OCI-LY1 (cell line): ENCODE data around the gene PDE11A.

Experiments
- H2AFZ ChIP-seq: fragments of 200-600 bp; sonication (generic), shearing (Covaris generic); 2 replicates; pipeline ENCODE4 v1.6.0; 2014; ENCODE audit warnings: antibody characterized with exemption, mild to moderate bottlenecking, low read length
- H3F3A ChIP-seq: fragments of 200-600 bp; sonication (generic), shearing (Covaris generic); 2 replicates; pipeline ENCODE4 v1.6.0; 2014; ENCODE audit warnings: mild to moderate bottlenecking, antibody characterized with exemption, low read length, moderate library complexity; ENCODE audit not compliant: insufficient read depth
- H3K27ac ChIP-seq: fragments of 200-600 bp; sonication (generic); 2 replicates; pipeline ENCODE4 v1.5.1; 2014; ENCODE audit warnings: low read length, mixed run types, mild to moderate bottlenecking, low read depth; ENCODE audit not compliant: poor library complexity, severe bottlenecking
- H3K27me3 ChIP-seq: fragments of 200-600 bp; sonication (generic); 2 replicates; pipeline ENCODE4 v1.6.0; 2014; ENCODE audit warnings: antibody characterized with exemption, mild to moderate bottlenecking, low read length, moderate library complexity; ENCODE audit not compliant: insufficient read depth
- H3K36me3 ChIP-seq: fragments of 200-600 bp; sonication (generic); 2 replicates; pipeline ENCODE4 v1.6.1; 2014; ENCODE audit warnings: mild to moderate bottlenecking, antibody characterized with exemption, low read length, moderate library complexity, mixed read lengths; ENCODE audit not compliant: insufficient read depth
- H3K4me1 ChIP-seq: fragments of 200-600 bp; sonication (generic); 2 replicates; pipeline ENCODE4 v1.5.1; 2014; ENCODE audit warnings: mild to moderate bottlenecking, low read length, moderate library complexity; ENCODE audit not compliant: insufficient read depth, severe bottlenecking
- H3K4me2 ChIP-seq: fragments of 200-600 bp; sonication (generic), shearing (Covaris generic); 2 replicates; pipeline ENCODE4 v1.6.1; 2014; ENCODE audit warnings: low read length
- H3K4me3 ChIP-seq: fragments of 200-600 bp; sonication (generic); 2 replicates; pipeline ENCODE4 v1.5.1; 2014; ENCODE audit warnings: low read length, low read depth, mild to moderate bottlenecking, mixed read lengths; ENCODE audit not compliant: poor library complexity, severe bottlenecking
- H3K79me2 ChIP-seq: fragments of 200-600 bp; shearing (Covaris generic); 2 replicates; pipeline ENCODE4 v1.6.1; 2016; ENCODE audit warnings: mixed run types, low read length, mixed read lengths; ENCODE audit not compliant: insufficient read depth
- H3K9ac ChIP-seq: fragments of 200-600 bp; sonication (generic), shearing (Covaris generic); 2 replicates; pipeline ENCODE4 v1.6.1; 2014; ENCODE audit warnings: mild to moderate bottlenecking, low read length, mixed read lengths
- H3K9me2 ChIP-seq: fragments of 200-600 bp; sonication (generic), shearing (Covaris generic); 2 replicates; pipeline ENCODE4 v1.6.1; 2014; ENCODE audit warnings: low read depth, mild to moderate bottlenecking, low read length, mixed read lengths
- H3K9me3 ChIP-seq: fragments of 200-600 bp; shearing (Covaris generic); 2 replicates; pipeline ENCODE4 v1.6.1; 2014; ENCODE audit warnings: low read length, mixed read lengths
- H4K20me1 ChIP-seq: fragments of 200-600 bp; sonication (generic), shearing (Covaris generic); 2 replicates; pipeline ENCODE4 v1.6.0; 2016; ENCODE audit warnings: mild to moderate bottlenecking, low read length; ENCODE audit not compliant: insufficient read depth
- CTCF ChIP-seq: fragments of 200-600 bp; sonication (generic), shearing (Covaris generic); IDR thresholded peaks from 2 replicates; pipeline ENCODE4 v1.5.1; 2017; ENCODE audit warnings: mild to moderate bottlenecking, antibody characterized with exemption, low read length, moderate library complexity, mixed read lengths
- EZH2 ChIP-seq: fragments of 200-600 bp; sonication (generic), shearing (Covaris generic); IDR thresholded peaks from 2 replicates; pipeline ENCODE4 v1.8.0; 2017; ENCODE audit warnings: borderline replicate concordance, mixed run types, mild to moderate bottlenecking, antibody characterized with exemption, low read length, moderate library complexity, mixed read lengths

Gene PDE11A

GRCh38 chr2:177678939-177679338 lies 393.6 kb downstream of the PDE11A start:
- H3K9ac ChIP-seq = no peak overlapping the region

DNA sequence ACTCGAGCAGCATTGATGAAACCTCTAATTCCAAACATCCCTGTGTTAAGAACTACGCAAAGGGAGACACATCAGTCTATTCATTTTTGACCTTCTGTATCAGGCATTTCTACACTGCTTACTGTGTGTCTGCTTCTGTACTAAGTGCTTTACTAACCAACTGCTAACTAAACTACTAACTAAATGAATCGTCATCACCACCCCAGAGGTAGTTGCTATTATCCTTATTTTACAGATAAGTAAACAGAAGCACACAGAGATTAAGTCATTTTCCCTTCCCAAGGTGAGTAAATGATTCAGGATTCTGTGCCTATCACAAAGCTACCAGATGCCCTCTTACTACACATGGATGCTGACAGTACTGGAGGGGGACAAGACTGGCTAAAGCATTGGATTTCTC lies 395.9 kb downstream of the PDE11A start:
- H3K4me1 ChIP-seq = no peaks in the 10 kb centered on the region
- no peaks in the 10 kb centered on the region for H3K9me2 ChIP-seq
- no peaks in the 10 kb centered on the region for H3K36me3 ChIP-seq
- no peaks in the 10 kb centered on the region for H3K27me3 ChIP-seq
- H3K27ac ChIP-seq = no peak overlapping the region
- no peaks in the 10 kb centered on the region for H3K79me2 ChIP-seq
- no peak overlapping the region for H3K4me3 ChIP-seq
- no peak overlapping the region for H2AFZ ChIP-seq
- H3K9me3 ChIP-seq = no peaks in the 10 kb centered on the region
- no peaks in the 10 kb centered on the region for H3F3A ChIP-seq
- H4K20me1 ChIP-seq = no peaks in the 10 kb centered on the region
- TF ChIP-seq CTCF (no peak), EZH2 (no peak)
- H3K4me2 ChIP-seq = no peak overlapping the region
- no peak overlapping the region for H3K9ac ChIP-seq

More at GRCh38 chr2:177678939-177679338, 393.6 kb downstream of the PDE11A start:
- no peaks in the 10 kb centered on the region for H3K9me3 ChIP-seq
- H2AFZ ChIP-seq = no peak overlapping the region
- H3K9me2 ChIP-seq = no peaks in the 10 kb centered on the region
- H3K79me2 ChIP-seq = no peaks in the 10 kb centered on the region
- no peaks in the 10 kb centered on the region for H3F3A ChIP-seq
- H3K4me3 ChIP-seq = no peak overlapping the region
- TF ChIP-seq EZH2 (no peak), CTCF (no peak)
- no peaks in the 10 kb centered on the region for H3K4me1 ChIP-seq
- H3K36me3 ChIP-seq = no peaks in the 10 kb centered on the region
- no peaks in the 10 kb centered on the region for H3K27me3 ChIP-seq
- H3K27ac ChIP-seq = no peak overlapping the region
- no peaks in the 10 kb centered on the region for H4K20me1 ChIP-seq
- no peak overlapping the region for H3K4me2 ChIP-seq

GRCh38 chr2:177675825-177676224 lies 396.8 kb downstream of the PDE11A start:
- Histone ChIP-seq H3K79me2 (no peaks in the 10 kb centered on the region), H4K20me1 (no peaks in the 10 kb centered on the region), H3F3A (no peaks in the 10 kb centered on the region), H3K27ac (no peak overlapping the region), H3K36me3 (no peaks in the 10 kb centered on the region), H2AFZ (no peak overlapping the region), H3K9ac (no peak overlapping the region), H3K9me2 (no peaks in the 10 kb centered on the region), H3K4me2 (no peak overlapping the region), H3K4me3 (no peak overlapping the region), H3K9me3 (no peaks in the 10 kb centered on the region), H3K27me3 (no peaks in the 10 kb centered on the region), H3K4me1 (peaks cover 5% of the 10 kb centered on the region)
- TF ChIP-seq EZH2 (no peak), CTCF (no peak)
